HG03045 (cell line): ENCODE results near the gene SPC24.

Experiments
- ATAC-seq: cut with Tn5 transposase; IDR thresholded peaks from one replicate; pipeline ENCODE4 v1.9.1; 2021; ENCODE audit warnings: mild to moderate bottlenecking, moderate library complexity; ENCODE audit not compliant: unreplicated experiment

Gene SPC24, protein sequence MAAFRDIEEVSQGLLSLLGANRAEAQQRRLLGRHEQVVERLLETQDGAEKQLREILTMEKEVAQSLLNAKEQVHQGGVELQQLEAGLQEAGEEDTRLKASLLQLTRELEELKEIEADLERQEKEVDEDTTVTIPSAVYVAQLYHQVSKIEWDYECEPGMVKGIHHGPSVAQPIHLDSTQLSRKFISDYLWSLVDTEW

DNA sequence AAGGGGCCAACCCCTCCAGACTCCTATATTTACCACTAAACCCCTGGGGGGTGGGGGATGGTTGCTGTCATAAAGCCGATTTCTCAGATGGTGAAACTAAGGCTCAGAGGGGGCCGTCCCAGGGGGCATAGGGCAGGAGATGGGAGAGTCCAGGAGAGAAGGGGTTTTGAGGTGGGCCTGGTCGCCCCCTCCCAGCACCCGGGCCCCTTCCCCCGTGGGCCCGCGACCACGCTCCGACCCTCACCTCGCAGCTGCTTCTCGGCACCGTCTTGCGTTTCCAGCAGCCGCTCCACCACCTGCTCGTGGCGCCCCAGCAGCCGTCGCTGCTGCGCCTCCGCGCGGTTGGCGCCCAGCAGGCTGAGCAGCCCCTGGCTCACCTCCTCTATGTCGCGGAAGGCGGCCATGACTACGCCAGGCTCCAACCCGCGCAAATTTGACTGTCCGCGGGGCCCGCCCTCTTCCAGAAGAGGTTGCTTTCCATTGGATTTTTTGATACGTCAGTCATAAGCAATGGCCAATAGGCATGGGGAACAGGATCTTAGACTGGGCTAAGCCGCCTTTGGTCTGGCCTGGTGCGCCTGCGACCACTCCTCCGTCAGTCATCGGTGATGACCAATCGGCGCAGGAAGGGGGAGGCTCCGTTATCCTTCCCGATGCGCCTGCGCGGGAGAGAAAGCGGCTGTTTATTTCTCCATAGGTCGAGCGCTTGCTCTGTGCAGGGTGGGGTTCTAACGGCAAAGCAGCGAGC, at the start of gene SPC24:
SPC24 (minus strand) TSS at position 410 of the 748 bp plus-strand sequence; CDS start at position 404, 6 bp downstream.
- ATAC-seq: peak; percentile 98

DNA sequence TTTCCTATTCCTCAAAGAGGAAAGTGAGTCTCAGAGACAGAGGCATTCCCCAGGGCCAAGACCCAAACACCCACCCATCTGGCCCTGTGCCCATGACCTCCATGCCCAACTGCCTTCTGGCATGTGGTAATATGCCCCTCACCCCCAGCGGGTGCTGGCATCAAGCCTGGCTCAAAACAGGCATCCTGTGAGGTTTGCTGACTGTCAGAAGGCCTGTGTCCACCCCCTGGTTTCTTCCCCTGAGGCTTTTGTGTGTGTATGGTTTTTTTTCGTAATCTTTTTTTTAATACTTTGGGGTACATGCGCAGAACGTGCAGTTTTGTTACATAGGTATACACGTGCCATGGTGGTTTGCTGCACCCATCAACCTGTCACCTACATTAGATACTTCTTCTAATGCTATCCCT, 49.4 kb upstream of the SPC24 start:
- no peak for ATAC-seq

DNA sequence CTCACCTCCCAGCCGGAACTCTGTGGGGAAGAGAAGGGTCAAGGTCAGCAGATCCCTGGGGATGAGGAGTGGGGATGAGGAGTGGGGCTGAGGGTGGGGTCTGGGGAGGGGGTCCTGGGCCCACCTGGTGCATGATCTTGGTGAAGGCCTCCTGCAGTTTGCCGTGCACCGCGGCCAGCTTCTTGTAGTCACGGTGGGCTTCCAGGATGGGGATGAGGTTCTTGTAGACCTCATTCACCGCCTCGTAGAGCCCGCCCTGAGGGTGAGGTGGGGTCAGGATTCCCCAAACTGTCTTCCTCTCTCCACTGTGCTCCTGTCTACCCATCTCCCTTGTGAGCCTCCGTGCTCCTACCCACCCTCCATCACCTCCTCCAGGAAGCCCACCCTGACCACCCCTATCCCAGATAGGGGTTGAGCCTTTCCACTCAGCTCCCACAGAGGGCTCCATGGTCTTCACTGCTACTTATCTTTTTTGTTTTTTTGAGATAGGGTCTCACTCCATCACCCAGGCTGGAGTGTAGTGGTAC, 48.6 kb upstream of the SPC24 start:
- ATAC-seq: no peak

DNA sequence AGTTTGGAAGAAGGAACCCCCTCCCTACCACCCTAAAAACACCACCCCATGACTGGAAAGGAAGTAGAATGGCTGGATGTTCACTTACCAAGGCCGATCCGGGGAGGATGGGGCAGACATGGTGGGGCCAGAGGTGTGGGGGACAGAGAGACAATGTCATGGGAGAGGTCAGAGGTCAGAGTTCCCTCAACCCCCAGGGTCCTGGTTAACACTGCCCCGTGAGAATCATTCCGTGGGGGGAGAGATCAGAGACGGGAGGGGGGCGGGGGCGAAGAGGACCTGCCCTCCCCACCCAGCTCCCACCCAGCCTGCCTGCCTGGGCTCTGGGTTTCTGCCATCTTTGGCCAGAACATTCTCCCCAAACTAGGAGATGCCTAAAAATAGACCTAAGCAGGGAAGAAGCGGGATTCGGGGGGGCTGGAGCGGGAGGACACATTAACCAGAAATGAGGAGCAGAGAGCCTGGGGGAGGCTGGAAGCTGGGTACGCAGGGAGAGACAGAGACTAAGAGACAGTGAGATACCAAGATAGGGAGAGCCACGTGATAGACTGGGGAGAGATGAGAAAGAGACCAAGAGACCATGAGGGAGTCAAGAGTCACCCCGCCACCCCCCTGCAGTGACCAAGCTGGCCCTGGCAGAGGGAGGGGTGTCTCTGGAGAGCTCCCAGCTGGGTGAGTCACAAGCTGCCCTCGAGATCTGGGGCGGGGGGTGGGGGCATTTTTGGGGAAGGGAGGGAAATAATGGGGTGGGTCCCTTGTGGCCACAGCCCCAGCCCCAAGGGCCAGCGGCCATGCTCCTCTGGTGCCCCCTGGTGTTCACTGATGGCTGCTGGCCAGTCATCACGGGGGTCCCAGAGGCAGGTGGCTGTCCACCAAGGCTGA, 47.9 kb upstream of the SPC24 start:
- ATAC-seq: no peak

DNA sequence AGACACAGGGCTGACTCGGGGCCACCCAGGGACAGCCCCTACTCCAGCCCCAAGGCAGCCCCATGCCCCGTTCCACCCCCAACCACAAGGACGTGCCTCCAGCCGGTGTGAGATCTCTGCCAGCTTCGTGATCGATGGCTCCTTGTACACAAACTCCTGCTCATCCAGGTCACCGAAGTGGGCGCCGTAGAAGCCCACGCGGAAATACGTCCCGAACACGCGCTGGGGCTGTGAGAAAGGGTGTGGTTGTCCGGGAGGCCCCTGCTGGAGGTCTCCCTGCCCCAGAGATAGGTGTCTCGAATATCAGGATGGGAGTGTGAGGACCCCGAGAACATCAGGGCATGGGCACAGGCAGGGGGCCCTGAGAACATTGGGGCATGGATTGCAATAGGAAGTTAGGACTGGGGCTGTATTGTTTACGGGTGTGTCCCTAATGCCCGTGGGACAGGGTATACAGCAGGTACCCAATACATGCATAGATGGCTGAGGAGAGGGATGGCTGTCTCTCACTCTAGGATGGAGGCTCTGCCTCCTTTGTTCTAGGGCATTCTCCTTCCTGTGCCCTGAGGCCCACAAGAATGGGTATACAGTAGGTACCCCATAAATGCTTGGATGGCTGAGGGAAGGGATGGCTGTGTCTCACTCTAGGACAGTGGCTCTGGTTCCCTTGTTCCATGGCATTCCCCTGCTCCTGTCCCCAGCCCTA, 47.1 kb upstream of the SPC24 start:
- ATAC-seq: no peak

DNA sequence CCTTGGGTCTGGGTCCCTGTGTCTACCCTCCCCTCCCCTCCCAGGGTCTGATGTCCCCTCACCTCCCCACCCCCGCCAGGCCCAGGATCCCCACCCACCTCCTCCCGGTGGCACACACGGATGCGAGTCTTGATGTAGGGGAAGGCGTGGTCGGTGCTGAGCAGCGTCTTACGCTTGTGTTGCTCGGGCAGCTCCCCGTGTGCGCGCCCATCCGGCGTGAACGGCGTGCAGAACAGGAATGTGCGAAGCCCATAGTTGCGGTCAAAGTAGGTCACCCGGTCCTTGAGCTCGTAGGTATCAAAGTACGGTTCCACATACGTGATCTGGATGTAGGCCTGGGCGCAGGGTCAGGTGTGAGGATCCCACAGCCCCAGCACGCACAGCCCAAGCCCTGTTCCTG, 46.2 kb upstream of the SPC24 start:
- ATAC-seq: no peak

DNA sequence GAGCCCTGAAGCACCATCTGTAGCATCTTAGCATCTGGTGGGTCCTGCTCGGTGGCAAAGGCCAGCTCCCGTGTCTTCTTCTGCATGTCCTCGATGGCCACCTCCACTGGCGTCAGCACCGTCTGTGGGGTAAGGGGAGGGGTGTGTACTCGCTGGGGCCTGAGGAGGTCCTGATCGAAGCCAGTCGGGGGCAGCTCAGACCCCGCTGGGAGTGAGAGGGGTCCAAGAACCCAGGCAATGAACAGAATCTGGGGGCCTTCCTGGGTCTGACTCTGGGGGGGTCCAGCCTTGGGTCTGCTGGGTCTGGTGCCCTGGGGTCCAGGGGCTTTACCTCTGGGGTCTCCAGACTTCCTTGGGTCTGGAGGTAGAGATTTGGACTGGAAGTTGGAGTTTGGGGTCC, 45.3 kb upstream of the SPC24 start:
- no peak for ATAC-seq

DNA sequence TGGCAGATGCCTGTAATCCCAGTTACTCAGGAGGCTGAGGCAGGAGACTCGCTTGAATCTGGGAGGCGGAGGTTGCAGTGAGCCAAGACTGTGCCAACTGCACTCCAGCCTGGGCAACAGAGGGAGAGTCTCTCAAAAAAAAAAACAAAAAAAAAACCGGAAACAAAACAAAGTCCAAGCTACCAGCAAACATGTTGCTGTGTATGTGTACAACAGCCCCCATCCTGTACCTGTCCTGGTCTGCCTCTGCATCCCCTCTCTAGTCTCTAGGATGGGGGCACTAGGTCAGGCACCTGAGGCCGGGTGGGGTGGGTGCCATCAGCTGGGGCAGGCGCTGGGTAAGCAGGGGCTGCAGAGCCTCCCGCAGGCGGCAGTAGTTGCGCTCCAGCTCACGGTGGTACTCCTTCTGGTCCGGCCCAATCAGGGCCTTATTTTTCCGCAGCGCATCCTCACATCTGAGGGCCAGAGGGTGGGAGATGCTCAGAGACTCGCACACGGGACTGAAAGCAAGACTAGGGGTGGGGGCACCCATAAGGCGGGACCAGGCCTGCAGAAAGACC, 44.5 kb upstream of the SPC24 start:
- ATAC-seq: no peak

DNA sequence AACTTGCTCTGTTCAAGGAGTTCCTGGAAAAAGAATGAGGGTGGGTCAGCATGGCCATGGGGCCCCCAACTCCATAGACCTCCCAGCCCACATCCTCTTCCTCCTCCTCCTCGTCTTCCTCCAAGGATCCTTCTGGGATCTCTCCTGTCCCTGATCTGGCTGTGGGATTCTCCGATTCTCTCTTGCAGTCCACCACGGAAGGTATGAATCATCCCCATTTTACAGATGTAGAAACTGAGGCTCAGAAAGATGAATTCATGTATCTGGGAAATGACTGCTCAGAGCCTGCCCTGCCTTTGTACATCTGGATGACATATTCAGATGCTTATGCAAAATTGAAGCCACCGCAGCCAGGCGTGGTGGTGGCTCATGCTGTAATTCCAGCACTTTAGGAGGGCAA, 43.9 kb upstream of the SPC24 start:
- ATAC-seq: no peak

DNA sequence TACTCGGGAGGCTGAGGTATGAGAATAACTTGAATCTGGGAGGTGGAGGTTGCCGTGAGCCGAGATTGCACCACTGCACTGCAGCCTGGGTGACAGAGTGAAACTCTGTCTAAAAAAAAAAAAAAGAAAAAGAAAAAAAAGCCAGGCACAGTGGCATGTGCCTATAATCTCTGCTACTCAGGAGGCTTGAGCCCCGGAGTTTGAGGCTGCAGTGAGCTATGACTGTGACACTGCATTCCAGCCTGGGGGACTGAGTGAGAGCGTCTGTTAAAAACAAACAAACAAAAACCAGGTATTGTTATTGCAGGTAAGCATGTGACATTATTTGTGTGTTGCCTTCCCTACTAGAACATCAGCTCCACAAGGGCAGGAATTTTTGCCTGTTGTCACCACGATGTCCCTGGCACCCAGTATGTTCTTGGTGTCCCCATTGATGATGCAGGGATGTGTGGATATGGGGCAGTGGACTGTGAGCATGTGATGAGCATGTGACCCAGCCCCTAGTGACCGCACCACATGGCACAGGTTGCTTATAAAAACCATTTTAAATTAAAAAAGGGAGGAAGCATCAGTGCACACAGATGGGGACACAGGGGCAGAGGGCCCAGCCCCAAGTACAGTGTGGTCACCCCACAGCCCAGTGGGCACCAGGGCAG, 43.3 kb upstream of the SPC24 start:
- ATAC-seq: no peak

DNA sequence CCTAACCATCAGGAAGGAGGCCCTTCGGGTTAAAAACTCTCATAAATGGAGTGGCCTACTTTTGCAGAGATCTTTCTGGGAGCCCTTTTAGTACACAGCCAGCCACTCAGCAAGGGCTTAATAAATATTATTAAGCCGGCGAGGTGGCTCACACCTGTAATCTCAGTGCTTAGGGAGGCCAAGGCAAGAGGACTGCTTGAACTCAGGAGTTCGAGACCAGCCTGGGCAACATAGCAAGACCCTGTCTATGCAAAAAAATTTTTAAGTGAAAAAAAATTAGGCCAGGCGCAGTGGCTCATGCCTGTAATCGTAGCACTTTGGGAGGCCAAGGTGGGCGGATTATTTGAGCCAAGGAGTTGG, 42.6 kb upstream of the SPC24 start:
- no peak for ATAC-seq

DNA sequence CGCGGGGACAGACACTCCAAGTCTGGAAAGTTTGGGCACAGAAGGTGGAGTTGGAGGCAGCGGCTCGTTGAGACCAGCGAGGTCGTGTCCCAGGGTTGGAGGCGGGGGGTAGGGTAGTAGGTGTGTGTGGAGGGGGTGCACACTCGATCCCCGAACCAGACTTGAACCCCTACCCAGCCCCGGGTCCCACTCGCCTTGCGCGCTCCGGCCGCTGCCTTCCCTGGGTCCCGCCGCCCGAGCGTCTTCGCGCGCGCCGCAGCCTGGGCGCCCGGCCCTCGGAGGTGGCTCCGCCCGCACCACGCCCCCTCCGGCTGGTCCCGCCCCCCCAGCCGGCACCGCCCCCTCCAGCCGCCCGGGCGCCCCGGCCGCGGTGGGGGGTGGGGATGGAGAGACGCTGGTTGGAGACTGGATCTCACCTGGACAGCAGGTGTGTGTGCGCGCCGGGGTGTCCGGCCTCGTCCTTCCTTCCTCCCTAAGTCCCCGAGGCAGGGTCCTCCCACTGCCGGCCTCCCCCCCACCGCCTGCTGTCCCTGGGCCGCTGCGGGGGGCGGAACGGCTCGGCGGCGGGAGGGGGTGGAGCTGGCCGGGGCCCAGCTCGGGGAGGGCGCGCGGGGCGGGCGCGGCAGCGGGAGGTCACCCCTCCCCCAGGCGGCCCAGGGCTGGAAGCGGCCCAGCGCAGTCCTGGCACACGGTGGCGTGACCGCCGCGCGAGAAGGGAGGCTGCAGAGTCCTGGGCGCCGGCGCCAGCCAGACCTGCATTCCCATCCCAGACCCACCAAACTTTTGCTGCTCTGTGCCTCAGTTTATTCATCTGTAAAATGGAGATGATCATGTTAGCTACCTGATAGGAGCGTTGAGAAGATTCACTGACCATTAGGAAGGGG, 42.0 kb upstream of the SPC24 start, which contains the start of gene KANK2:
KANK2 (minus strand) TSS at position 255 of the 884 bp plus-strand sequence. CDS start 3,034 bp downstream, outside the sequence.
- peak; percentile 77 for ATAC-seq

DNA sequence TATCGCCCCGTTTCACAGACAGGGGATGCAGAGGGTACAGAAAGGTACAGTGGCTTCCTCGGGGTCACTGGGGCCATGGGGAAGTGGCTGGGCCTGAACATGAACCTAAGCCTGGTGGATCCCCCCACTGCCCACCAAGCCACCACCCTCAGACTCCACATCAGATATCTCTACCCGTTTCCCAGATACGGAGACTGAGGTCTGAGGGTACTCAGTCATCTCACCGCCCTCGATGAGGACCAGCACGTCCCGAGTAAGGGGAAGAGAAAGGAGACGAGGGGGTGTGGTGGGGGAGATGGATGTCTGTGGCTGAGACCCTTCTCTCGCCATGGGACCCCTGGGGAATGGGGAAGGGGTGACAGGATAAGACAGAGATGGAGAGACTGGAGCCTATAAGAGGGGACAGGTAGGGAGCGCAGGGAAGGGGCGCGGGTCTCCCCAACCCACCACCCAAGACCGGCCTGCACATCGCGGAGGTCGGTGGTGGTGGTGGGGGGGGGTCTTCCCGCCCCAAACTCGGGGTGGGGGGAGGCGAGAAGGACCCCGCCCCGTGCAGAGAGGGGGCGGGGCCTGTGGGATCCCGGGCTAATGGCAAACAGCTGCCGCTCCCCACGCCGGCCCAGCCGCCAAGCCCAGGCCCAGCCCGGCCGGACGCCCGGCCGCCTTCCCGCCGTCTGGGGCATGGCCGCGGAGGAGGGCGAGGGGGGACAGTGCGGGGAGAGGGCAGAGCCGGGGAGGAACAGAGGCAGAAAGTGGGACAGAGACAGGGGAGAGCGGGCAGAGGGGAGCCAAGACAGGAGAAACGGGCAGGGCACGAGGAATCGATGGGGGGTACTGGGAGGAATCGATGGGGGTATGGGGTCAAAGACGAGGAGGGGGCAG, 41.1 kb upstream of the SPC24 start:
- no peak for ATAC-seq

DNA sequence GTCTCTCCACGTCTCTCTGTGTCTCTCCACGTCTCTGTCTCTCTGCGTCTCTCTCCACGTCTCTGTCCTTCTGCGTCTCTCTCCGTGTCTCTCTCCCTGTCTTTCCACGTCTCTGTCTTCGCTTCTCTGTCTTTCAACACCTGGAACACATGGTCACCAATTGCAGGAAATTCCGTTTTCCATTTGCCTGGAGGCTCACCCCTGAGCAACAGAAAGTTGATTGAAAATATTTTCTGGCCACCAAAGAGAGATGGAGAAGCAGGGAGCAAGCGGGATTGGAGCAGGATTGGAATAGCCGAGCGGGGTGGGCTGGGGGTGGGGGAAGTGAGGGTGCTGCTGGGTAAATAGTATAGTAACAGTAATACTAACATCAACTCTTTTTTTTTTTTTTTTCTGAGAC, 40.1 kb upstream of the SPC24 start:
- ATAC-seq: no peak

DNA sequence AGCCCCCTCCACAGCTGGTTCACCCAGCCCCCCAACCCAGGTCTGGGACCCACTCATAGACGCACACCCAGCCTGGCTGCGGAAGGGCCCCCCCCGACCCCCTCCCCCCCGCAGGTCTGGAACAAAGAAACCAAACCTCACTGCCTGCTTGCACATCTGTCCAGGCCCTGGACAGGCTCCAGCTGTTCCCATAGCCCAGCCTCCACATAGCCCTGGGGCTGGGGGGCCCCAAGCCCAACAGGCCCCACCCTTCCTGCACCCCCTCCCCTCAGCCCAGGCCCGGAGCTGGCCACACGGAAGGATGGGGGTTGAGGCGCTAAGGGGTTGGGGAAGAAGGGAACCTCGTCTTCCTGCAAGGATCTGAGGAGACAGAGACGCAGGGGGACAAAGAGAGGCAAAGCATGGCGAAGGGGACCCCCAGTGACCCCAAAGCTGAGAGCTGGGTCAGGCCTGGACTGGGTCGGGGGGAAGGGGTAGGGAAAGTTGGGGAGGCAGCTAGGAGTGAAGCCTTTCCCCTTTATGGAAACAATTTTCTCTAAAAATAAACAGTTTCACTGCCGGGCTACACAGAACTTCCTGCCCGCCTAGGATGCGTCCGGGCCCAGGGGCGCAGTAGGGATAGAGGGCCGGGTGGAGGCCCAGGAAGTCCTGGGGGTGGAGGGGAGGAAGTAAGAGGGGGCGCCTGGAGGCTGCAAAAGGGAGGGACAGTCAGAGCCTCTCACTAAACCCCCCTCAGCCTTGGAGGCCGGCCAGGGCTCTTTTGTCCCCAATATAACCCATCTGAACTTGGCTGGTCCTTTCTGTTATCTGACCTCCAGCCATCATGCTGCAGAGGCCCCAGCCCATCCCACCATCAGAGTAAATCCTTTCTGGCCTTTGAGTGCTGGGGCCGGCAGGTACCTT, 39.3 kb upstream of the SPC24 start:
- no peak for ATAC-seq

DNA sequence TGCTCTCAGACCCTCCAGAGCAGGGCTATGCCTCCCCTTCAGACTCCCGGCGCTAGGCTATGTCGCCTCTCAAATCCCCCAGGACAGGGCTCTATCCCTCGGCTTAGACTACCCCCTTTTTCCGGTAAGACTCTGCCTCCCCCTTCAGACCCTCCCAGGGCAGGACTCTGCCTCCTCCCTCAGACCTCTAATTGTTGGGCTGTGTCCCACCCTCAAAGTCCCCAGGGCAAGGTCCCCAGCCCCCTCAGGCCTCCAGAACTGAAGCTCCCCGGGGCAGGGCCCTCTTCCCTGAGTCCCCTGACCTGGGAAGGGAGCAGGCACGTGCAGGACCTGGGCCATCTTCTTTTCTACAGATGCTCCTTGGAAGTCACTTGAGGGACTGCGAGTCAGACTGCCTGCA, 38.6 kb upstream of the SPC24 start:
- no peak for ATAC-seq
